Right ventricle myocardium inferior (tissue), 1 donor: Measurements from ENCODE around the gene CDH23. TPM values are rescaled to one million over a fixed set of nuclear protein-coding genes. Genes with fewer than 3 reads are reported as not detected.

Experiments used
- ATAC-seq: fragments of 200-7000 bp; cut with Tn5 transposase; one replicate; pipeline ENCODE4 v1.9.1; 2020; ENCODE audit warnings: mild to moderate bottlenecking, moderate library complexity
- DNase-seq: peaks from one replicate; pipeline ENCODE4 v3.0.0; 2021; ENCODE audit errors: missing footprints
- intact Hi-C: fragments of 100-400 bp; cut with DNase I; formaldehyde crosslinking; loops from one replicate; pipeline ENCODE4 v1.11.0; 2022
- total RNA-seq: library from RNA; stranded (reverse); fragmentation: NEBNext Ultra II Directional; extraction: Animal tissue kit (Norgen Biotek cat#: 25700); gene quantifications from one replicate; pipeline ENCODE4 v1.2.1, GENCODE V29; 2021
- donor health status: DM: no; HTN: yes; CAD: no; lungs with severe emphysema.

The CDH23 gene
- total RNA-seq, 1 donor from 2014 or later, result 4.8 TPM

DNA sequence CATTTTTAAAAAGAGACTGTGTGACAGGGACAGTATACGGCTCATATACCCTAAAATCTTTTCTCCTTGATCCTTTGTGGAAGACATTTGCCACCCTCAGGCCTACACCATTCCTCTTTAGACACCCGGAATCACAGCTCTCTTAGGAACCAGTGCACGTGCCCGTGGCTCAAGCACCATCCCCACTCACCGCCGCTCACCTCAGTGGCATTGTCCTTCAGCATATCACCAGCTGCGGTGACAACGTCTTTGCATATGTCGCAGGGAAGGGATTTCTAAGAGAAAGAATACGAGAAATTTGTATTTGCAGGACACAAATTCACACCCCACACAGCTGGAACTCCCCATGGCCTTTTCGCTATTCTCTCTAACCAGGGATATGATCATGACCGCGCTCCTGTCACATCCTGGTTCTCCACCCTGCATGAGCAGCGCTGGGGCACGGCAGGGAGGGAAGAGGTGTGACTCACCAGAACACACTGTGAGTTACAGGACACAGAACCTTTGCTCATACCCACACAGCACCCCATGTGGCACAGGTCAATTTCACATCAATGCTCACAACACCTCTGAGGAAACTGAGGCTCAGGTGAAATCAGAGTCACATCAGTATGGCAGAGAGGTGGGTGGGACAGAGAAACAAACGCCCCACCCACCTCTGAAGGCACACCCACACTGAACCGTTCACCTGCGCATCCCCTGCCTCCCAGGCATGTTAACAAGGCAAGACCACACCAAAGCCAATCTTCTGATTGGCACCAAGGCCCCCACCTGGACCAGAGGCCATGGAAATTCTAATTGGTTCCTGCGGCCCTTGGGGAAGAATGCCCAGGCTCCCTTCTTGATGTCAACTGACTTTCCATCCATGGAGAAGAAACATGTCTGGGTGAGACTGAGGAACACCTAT lies 435.2 kb downstream of the CDH23 start:
- no peak for ATAC-seq
- no peak for DNase-seq

DNA sequence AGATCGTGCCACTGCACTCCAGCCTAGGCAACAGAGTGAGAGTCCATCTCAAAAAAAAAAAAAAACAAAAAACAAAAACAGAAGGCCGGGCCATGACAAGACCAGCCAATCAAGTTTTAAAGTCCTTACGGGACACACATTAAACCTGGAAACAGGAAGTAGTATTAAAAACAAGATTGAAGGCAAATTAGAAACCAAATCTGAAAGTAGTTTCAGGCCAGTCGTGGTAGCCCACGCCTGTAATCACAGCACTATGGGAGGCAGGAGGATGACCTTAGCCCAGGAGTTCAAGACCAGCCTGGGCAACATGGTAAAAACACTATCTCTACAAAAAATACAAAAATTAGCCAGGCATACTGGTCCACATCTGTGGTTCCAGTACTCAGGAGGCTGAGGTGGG lies 436.2 kb downstream of the CDH23 start:
- intact Hi-C loops, result loop anchor here (10.0 kb wide), 1 partner anchor 62 kb away; no protein-coding TSS in a partner anchor
- DNase-seq, result no peak

More for the DNA sequence above, 435.2 kb downstream of the CDH23 start:
- intact Hi-C loops, result loop anchor here (10.0 kb wide), 1 partner anchor 63 kb away; no protein-coding TSS in a partner anchor

GRCh38 chr10:71833451-71834342 lies 437.0 kb downstream of the CDH23 start:
- intact Hi-C loops, result loop anchor here (10.0 kb wide), 1 partner anchor 61 kb away; no protein-coding TSS in a partner anchor
- no peak for ATAC-seq

More for the DNA sequence above, 436.2 kb downstream of the CDH23 start:
- ATAC-seq, result no peak

GRCh38 chr10:71834343-71834674 lies 437.6 kb downstream of the CDH23 start:
- DNase-seq, result no peak
- intact Hi-C loops, result loop anchor here (10.0 kb wide), 1 partner anchor 60 kb away; no protein-coding TSS in a partner anchor
- no peak for ATAC-seq

More at GRCh38 chr10:71833451-71834342, 437.0 kb downstream of the CDH23 start:
- no peak for DNase-seq

- intact Hi-C loops, result loop anchor here (10.0 kb wide), 1 partner anchor 59 kb away; no protein-coding TSS in a partner anchor
- ATAC-seq (peak; percentile 58), DNase-seq (peak; percentile 80)
Observed at GRCh38 chr10:71835671-71836595, 439.2 kb downstream of the CDH23 start.

DNA sequence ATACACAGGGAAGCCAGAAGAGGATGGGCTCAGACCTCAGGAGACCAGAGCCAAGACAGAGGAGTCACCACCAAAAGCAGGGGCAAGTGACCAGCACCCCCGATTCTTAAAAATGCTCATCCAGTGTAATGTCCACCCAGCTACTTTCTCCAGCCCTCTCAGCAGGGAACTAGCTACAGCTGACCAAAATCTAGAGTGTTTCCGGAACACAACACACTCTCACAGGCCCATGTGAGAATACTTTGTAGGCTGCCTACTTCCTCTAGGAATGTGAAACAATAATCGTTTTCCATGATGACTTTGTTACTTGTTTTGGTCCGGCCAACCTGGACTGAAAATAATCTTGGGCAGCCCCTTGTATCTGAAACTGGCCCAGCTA lies 439.9 kb downstream of the CDH23 start:
- intact Hi-C loops, result loop anchor here (10.0 kb wide), 1 partner anchor 58 kb away; no protein-coding TSS in a partner anchor
- DNase-seq, result no peak
- peak; percentile 38 for ATAC-seq

GRCh38 chr10:71837098-71837827 lies 440.5 kb downstream of the CDH23 start:
- intact Hi-C loops, result loop anchor here (10.0 kb wide), 1 partner anchor 58 kb away; no protein-coding TSS in a partner anchor
- DNase-seq, result no peak
- ATAC-seq, result peak; percentile 23

- intact Hi-C loops, result loop anchor here (10.0 kb wide), 1 partner anchor 56 kb away; no protein-coding TSS in a partner anchor
- ATAC-seq, result no peak
- DNase-seq, result no peak
Observed at GRCh38 chr10:71838264-71839211, 441.8 kb downstream of the CDH23 start.

- intact Hi-C loops, result no loop called here
Observed at GRCh38 chr10:71840177-71840957, 443.6 kb downstream of the CDH23 start.

GRCh38 chr10:71840958-71841335 lies 444.2 kb downstream of the CDH23 start:
- intact Hi-C loops, result no loop called here
- ATAC-seq (no peak), DNase-seq (no peak)

More at GRCh38 chr10:71840177-71840957, 443.6 kb downstream of the CDH23 start:
- ATAC-seq (peak; percentile 62), DNase-seq (peak; percentile 82)

DNA sequence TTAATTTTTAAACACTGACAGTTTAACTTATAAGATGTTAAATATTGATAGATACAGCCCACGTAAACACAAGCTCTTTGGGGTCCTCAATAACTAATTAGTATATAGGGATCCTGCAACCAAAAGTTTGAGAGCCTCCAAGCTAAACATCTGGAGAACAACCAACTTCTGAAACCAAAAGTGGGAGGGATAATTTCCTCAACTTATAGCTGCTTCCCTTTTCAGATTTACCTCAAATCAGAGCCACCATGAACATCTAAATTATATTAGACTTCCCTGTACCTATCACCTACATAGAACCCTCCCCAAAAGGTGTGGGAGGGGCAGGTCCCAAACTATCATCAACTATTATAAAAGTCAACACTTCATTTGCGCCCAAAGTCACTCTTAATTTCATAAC lies 445.7 kb downstream of the CDH23 start:
- intact Hi-C loops, result no loop called here
- no peak for ATAC-seq
- DNase-seq, result no peak

DNA sequence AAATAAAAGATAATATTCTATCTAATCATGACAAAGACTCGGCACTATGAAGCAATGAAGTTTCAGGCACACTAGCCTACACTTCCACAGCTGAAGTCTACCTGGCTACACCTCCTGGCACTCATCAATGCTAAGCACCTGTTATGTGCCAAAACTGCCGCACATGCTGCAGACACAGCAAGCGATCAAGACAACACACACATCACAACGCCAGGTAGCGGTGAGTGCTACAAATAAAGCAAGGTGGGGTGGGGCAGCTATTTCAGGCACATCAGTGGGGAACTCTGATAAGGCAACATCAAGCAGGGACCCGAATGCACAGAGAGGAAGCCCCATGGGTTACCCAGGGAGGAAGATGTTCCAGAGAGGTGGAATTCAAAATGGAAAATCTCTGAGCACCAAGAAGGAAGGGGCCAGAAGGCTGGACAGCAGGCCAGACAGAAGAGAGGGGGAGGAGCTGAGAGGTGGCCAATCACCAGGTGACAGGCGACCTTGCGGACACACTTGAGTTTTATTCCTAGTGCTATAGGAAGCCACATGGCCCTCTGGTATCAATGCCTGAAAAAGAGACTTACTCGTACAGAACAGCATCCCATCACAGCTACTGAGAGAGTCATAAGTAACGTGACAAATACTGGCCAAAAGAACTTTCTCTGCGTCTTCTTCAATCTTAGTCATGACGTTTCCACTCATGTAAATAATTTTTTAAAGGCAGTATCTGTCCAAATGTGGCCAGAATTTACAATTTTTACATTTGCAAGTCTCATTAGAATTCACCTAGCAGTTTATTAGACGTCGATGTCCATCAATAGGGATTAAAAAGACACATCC lies 446.4 kb downstream of the CDH23 start:
- no peak for DNase-seq
- intact Hi-C loops, result no loop called here
- ATAC-seq, result no peak

DNA sequence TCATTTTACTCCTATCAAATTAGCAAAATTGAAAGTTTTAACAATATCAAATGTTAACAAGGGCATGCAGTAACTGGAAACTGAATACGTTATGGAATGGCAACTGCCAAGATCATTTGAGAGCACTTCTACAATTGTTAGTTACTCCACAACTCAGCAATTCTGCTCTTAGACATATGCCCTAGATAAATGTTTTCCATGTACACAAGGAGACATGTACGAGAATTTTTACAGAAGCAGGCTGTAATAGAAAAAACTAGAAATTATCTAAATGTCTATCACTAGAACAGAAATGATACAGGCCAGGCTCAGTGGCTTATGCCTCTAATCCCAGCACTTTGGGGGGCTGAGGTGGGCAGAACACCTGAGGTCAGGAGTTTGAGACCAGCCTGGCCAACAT lies 447.4 kb downstream of the CDH23 start:
- ATAC-seq, result no peak

DNA sequence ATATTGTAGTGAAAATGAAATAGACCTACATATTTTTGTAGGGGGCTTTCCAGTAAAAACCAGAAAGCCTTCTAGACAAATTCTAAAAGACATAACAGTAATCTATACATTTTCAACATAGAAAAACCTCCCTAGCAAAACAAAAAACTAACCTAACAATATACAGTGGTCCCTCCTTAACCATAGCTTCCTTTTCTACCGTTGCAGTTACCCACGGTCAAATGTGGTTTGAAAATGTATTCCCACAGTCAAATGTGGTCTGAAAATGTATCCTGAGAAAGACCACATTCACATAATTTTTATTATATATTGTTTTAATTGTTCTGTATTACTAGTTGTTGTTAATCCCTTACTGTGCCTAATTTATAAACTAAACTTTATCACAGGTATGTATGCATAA lies 448.0 kb downstream of the CDH23 start:
- ATAC-seq (no peak), DNase-seq (no peak)
- intact Hi-C loops, result no loop called here

More for the DNA sequence above, 447.4 kb downstream of the CDH23 start:
- intact Hi-C loops, result no loop called here
- no peak for DNase-seq
